ENCODE measurements around the gene PRR14.
"Not testable (repeated sequence)": the region's sequence is repeated elsewhere in the genome, so short reads cannot be mapped to it uniquely, and the experiment has no call there.

PRR14 gene

GRCh38 chr16:30650369-30651123, at the start of gene PRR14:
Gene PRR14 (plus strand): TSS chr16:30650960. CDS start chr16:30651646, 686 bp downstream.
- peak; percentile 97 to 99 for DNase-seq

- no peak for DNase-seq
Observed at GRCh38 chr16:30601966-30602365, 48.8 kb upstream of the PRR14 start.

- no peak for DNase-seq
Observed at GRCh38 chr16:30602616-30603277, 48.0 kb upstream of the PRR14 start.

GRCh38 chr16:30603945-30604315, 46.8 kb upstream of the PRR14 start:
- DNase-seq: no peak

- no peak for DNase-seq
Observed at GRCh38 chr16:30604316-30604947, 46.3 kb upstream of the PRR14 start.

GRCh38 chr16:30605158-30605557, 45.6 kb upstream of the PRR14 start:
- no peak for DNase-seq

- DNase-seq: no peak
Observed at GRCh38 chr16:30606004-30606403, 44.8 kb upstream of the PRR14 start.

GRCh38 chr16:30609002-30609925, 41.5 kb upstream of the PRR14 start:
- DNase-seq: peak in 1 of 2 donors; percentile 35

GRCh38 chr16:30609926-30610839, 40.6 kb upstream of the PRR14 start, which contains the start of gene ZNF689:
Gene ZNF689 (minus strand): TSS chr16:30610389. CDS start chr16:30610041, 348 bp downstream.
- peak; percentile 91 to 95 for DNase-seq

GRCh38 chr16:30615358-30616091, 35.2 kb upstream of the PRR14 start:
- DNase-seq: peak; percentile 41 to 53

GRCh38 chr16:30619202-30619601, 31.6 kb upstream of the PRR14 start:
- DNase-seq: no peak

GRCh38 chr16:30619638-30620037, 31.1 kb upstream of the PRR14 start:
- no peak for DNase-seq

GRCh38 chr16:30620169-30620568, 30.6 kb upstream of the PRR14 start:
- no peak for DNase-seq

GRCh38 chr16:30621765-30622164, 29.0 kb upstream of the PRR14 start:
- no peak for DNase-seq

GRCh38 chr16:30622455-30623032, 28.2 kb upstream of the PRR14 start:
- DNase-seq: no peak

GRCh38 chr16:30623536-30624283, 27.1 kb upstream of the PRR14 start:
- DNase-seq: no peak

GRCh38 chr16:30626236-30626635, 24.5 kb upstream of the PRR14 start:
- DNase-seq: no peak

GRCh38 chr16:30628628-30629540, 21.9 kb upstream of the PRR14 start:
- peak; percentile 80 to 94 for DNase-seq

GRCh38 chr16:30632454-30632853, 18.3 kb upstream of the PRR14 start:
- DNase-seq: not testable (repeated sequence)

Measured in activated CD4-positive, alpha-beta T cell treated with anti-CD3 and anti-CD28 coated beads for 4 hours (primary cell).